ENCODE measurements around the gene MBD2. TPM values are rescaled to one million over a fixed set of nuclear protein-coding genes. Genes with fewer than 3 reads are reported as not detected.

The MBD2 gene
- total and polyA plus RNA-seq, 3 experiments from 2014 or later = 27.2 to 201 (median 195) TPM

Other genes with a start within 250 kb of the MBD2 start
- gene POLI, start 44.8 kb upstream of the MBD2 start, total RNA-seq = 10 to 100 TPM in 1 of 2 experiments, 1 to 10 TPM in 1; 9.2 to 10.1 TPM
- 3.3 TPM for gene POLI, start 44.8 kb upstream of the MBD2 start, polyA plus RNA-seq
- under 1 TPM in 1 of 2 experiments, not detected in 1; 0.46 TPM for gene STARD6, start 133.2 kb upstream of the MBD2 start, total RNA-seq
- not detected for gene STARD6, start 133.2 kb upstream of the MBD2 start, polyA plus RNA-seq
- gene C18orf54, start 133.2 kb upstream of the MBD2 start, total RNA-seq = 10 to 100 TPM; 10.1 to 10.6 TPM
- gene C18orf54, start 133.2 kb upstream of the MBD2 start, polyA plus RNA-seq = 1.1 TPM